PFSK-1 (cell line): Measurements from ENCODE around the gene SLC6A6.

Source experiments
- FOXP2 ChIP-seq: optimal IDR thresholded peaks from 2 replicates; pipeline ENCODE3; 2011; ENCODE audit warnings: borderline replicate concordance, control low read depth, inconsistent platforms; ENCODE audit not compliant: insufficient read depth; ENCODE audit errors: extremely low read length, extremely low read depth
- POLR2AphosphoS5 ChIP-seq: IDR thresholded peaks from 2 replicates; pipeline ENCODE4 v1.6.1; 2012; ENCODE audit warnings: low read depth, mild to moderate bottlenecking, control low read depth, low read length, moderate library complexity
- REST ChIP-seq, 2 experiments: IDR thresholded peaks; 2 replicates each; pipeline versions ENCODE4 v1.6.1 to v1.8.0; 2011 to 2012; ENCODE audit warnings: low read depth in 2 of 2, low read length in 2 of 2, control low read depth in 1 of 2, inconsistent platforms in 1 of 2, mild to moderate bottlenecking in 1 of 2, moderate library complexity in 1 of 2; ENCODE audit not compliant: insufficient read depth in 1 of 2
- SIN3A ChIP-seq: IDR thresholded peaks from 2 replicates; pipeline ENCODE4 v1.6.1; 2012; ENCODE audit warnings: mild to moderate bottlenecking, low read length, moderate library complexity, borderline replicate concordance; ENCODE audit not compliant: insufficient read depth
- TAF1 ChIP-seq: IDR thresholded peaks from 2 replicates; pipeline ENCODE4 v1.6.1; 2012; ENCODE audit warnings: low read length, control low read depth, borderline replicate concordance; ENCODE audit not compliant: insufficient read depth

The SLC6A6 gene

GRCh38 chr3:14439501-14440167 lies 37.2 kb downstream of the SLC6A6 start:
- TF ChIP-seq TAF1 (no peak), FOXP2 (no peak), POLR2AphosphoS5 (no peak), SIN3A (no peak), REST (IDR thresholded peaks at IDR 0.05; ENCODE audit: insufficient read depth in 1 of 2, low read depth in 2 of 2, low read length in 2 of 2) (no peak)

- TF ChIP-seq TAF1 (no peak), SIN3A (no peak), FOXP2 (no peak), POLR2AphosphoS5 (no peak), REST (IDR thresholded peaks at IDR 0.05; ENCODE audit: insufficient read depth in 1 of 2, low read depth in 2 of 2, low read length in 2 of 2) (no peak)
Observed at GRCh38 chr3:14440168-14440518, 37.7 kb downstream of the SLC6A6 start.

GRCh38 chr3:14440531-14441239 lies 38.3 kb downstream of the SLC6A6 start:
- no peak for TF ChIP-seq TAF1

GRCh38 chr3:14441240-14441919 lies 39.0 kb downstream of the SLC6A6 start:
- no peak for TF ChIP-seq TAF1
- no peak for TF ChIP-seq REST (IDR thresholded peaks at IDR 0.05; ENCODE audit: insufficient read depth in 1 of 2, low read depth in 2 of 2, low read length in 2 of 2)

GRCh38 chr3:14441920-14442300 lies 39.5 kb downstream of the SLC6A6 start:
- TF ChIP-seq FOXP2 = no peak
- TF ChIP-seq POLR2AphosphoS5 = no peak
- no peak for TF ChIP-seq SIN3A
- TF ChIP-seq REST (IDR thresholded peaks at IDR 0.05; ENCODE audit: insufficient read depth in 1 of 2, low read depth in 2 of 2, low read length in 2 of 2) = no peak
- TF ChIP-seq TAF1 = no peak
